T-helper 22 cell (primary cell): ENCODE results near the gene DYRK4.
"Not testable (repeated sequence)": the region's sequence is repeated elsewhere in the genome, so short reads cannot be mapped to it uniquely, and the experiment has no call there.

Experiments
- DNase-seq: peaks from one replicate; pipeline ENCODE4 v3.0.0-alpha.2; 2020; ENCODE audit warnings: low read depth

DYRK4 gene

GRCh38 chr12:4562034-4562657 lies at the start of gene DYRK4:
DYRK4 (plus strand) TSS chr12:4562208; CDS start chr12:4562246, 38 bp downstream.
- no peak for DNase-seq

GRCh38 chr12:4518106-4518728 lies 43.8 kb upstream of the DYRK4 start:
- no peak for DNase-seq

GRCh38 chr12:4523443-4523842 lies 38.6 kb upstream of the DYRK4 start:
- DNase-seq, result not testable (repeated sequence)

GRCh38 chr12:4526923-4527546 lies 35.0 kb upstream of the DYRK4 start:
- DNase-seq, result no peak

- DNase-seq, result no peak
These were observed 31.8 kb upstream of the DYRK4 start for GRCh38 chr12:4530160-4530559.

GRCh38 chr12:4530982-4531586 lies 30.9 kb upstream of the DYRK4 start:
- no peak for DNase-seq

GRCh38 chr12:4535092-4535491 lies 26.9 kb upstream of the DYRK4 start:
- DNase-seq, result no peak

- no peak for DNase-seq
These were observed 26.1 kb upstream of the DYRK4 start for GRCh38 chr12:4535871-4536270.

- DNase-seq, result peak; percentile 91
These were observed 23.5 kb upstream of the DYRK4 start, which contains the start of gene RAD51AP1 for GRCh38 chr12:4538207-4539160. RAD51AP1 (plus strand) TSS chr12:4538890; CDS start chr12:4538940, 50 bp downstream.

- DNase-seq, result no peak
These were observed 22.7 kb upstream of the DYRK4 start for GRCh38 chr12:4539167-4539870.

- no peak for DNase-seq
These were observed 21.8 kb upstream of the DYRK4 start for GRCh38 chr12:4540170-4540569.

- DNase-seq, result no peak
These were observed 21.4 kb upstream of the DYRK4 start for GRCh38 chr12:4540638-4541037.

GRCh38 chr12:4545195-4545594 lies 16.8 kb upstream of the DYRK4 start:
- DNase-seq, result no peak

- no peak for DNase-seq
These were observed 9.8 kb upstream of the DYRK4 start for GRCh38 chr12:4552191-4552590.

- DNase-seq, result no peak
These were observed 8.1 kb upstream of the DYRK4 start for GRCh38 chr12:4553943-4554342.

GRCh38 chr12:4555804-4556203 lies 6.2 kb upstream of the DYRK4 start:
- DNase-seq, result no peak

- no peak for DNase-seq
These were observed 5.1 kb upstream of the DYRK4 start for GRCh38 chr12:4556735-4557530.

- no peak for DNase-seq
These were observed 4.4 kb upstream of the DYRK4 start for GRCh38 chr12:4557586-4557985.

- DNase-seq, result no peak
These were observed 3.8 kb upstream of the DYRK4 start for GRCh38 chr12:4558171-4558570.

- no peak for DNase-seq
These were observed 1.3 kb downstream of the DYRK4 start for GRCh38 chr12:4563336-4563735.
